Smooth muscle cell (in vitro differentiated cells): Measurements from ENCODE around the gene CNTN1. TPM values are rescaled to one million over a fixed set of nuclear protein-coding genes. Genes with fewer than 3 reads are reported as not detected.

Experiments
- DNase-seq: peaks from one replicate; lab custom pipeline; 2025; ENCODE audit not compliant: unreplicated experiment; lab: John Stamatoyannopoulos, UW
- H2AFZ ChIP-seq: fragments of 200-600 bp; sonication (generic); 2 replicates; pipeline ENCODE4 v1.6.0; 2016; ENCODE audit warnings: antibody characterized with exemption, low read depth, mild to moderate bottlenecking
- H3F3A ChIP-seq: fragments of 200-600 bp; sonication (generic); 2 replicates; pipeline ENCODE4 v1.6.0; 2017; ENCODE audit warnings: antibody characterized with exemption, low read depth
- H3K27ac ChIP-seq: fragments of 200-600 bp; sonication (generic); 2 replicates; pipeline ENCODE4 v1.5.1; 2016; ENCODE audit warnings: low read depth, mild to moderate bottlenecking
- H3K27me3 ChIP-seq: fragments of 200-600 bp; sonication (generic); 2 replicates; pipeline ENCODE4 v1.6.1; 2016; ENCODE audit warnings: low read depth, mild to moderate bottlenecking
- H3K36me3 ChIP-seq: fragments of 200-600 bp; sonication (generic); 2 replicates; pipeline ENCODE4 v1.5.1; 2016; ENCODE audit warnings: low read depth
- H3K4me1 ChIP-seq: fragments of 200-600 bp; sonication (generic); 2 replicates; pipeline ENCODE4 v1.5.1; 2016; ENCODE audit warnings: low read depth
- H3K4me2 ChIP-seq: fragments of 200-600 bp; sonication (generic); 2 replicates; pipeline ENCODE4 v1.6.0; 2016; ENCODE audit warnings: mild to moderate bottlenecking
- H3K4me3 ChIP-seq: fragments of 200-600 bp; sonication (generic); 2 replicates; pipeline ENCODE4 v1.5.1; 2016; ENCODE audit warnings: mild to moderate bottlenecking
- H3K79me2 ChIP-seq: fragments of 200-600 bp; sonication (generic); 2 replicates; pipeline ENCODE4 v1.6.0; 2016; ENCODE audit warnings: low read depth, mild to moderate bottlenecking
- H3K9ac ChIP-seq: fragments of 200-600 bp; sonication (generic); 2 replicates; pipeline ENCODE4 v1.6.0; 2016; ENCODE audit warnings: low read depth
- H3K9me3 ChIP-seq: fragments of 200-600 bp; sonication (generic); replicated peaks from 2 replicates; pipeline ENCODE4 v1.5.1; 2016; ENCODE audit warnings: low read depth
- H4K20me1 ChIP-seq: fragments of 200-600 bp; sonication (generic); 2 replicates; pipeline ENCODE4 v1.6.0; 2016; ENCODE audit warnings: low read depth
- CTCF ChIP-seq: fragments of 200-600 bp; sonication (generic); IDR thresholded peaks from 2 replicates; pipeline ENCODE4 v1.5.1; 2017; ENCODE audit warnings: borderline replicate concordance, mild to moderate bottlenecking, antibody characterized with exemption; ENCODE audit not compliant: insufficient read depth, poor library complexity, severe bottlenecking
- WGBS: methylation state at CpG from one replicate; pipeline ENCODE4 v1.1.7; 2016; ENCODE audit warnings: low lambda C conversion rate; 5-methylcytosine and 5-hydroxymethylcytosine counted together
- polyA plus RNA-seq: library from polyadenylated mRNA; unstranded; fragments of >200 nt; fragmentation: Nextera tagmentation; extraction: Ambion mirVana; gene quantifications from 2 replicates; pipeline ENCODE4 v1.2.1, GENCODE V29; 2016
- total RNA-seq: library from RNA; depleted of rRNA; stranded (reverse); fragments of >200 nt; gene quantifications from 2 replicates; pipeline ENCODE4 v1.2.3, GENCODE V29; 2014

Gene CNTN1
- total and polyA plus RNA-seq, 2 experiments from 2014 or later, result 0.37 to 0.94 TPM

GRCh38 chr12:40898505-40898904 lies 206.3 kb downstream of the CNTN1 start:
- Histone ChIP-seq H4K20me1 (no peaks in the 10 kb centered on the region), H3K27me3 (peaks cover 7% of the 10 kb centered on the region)

DNA sequence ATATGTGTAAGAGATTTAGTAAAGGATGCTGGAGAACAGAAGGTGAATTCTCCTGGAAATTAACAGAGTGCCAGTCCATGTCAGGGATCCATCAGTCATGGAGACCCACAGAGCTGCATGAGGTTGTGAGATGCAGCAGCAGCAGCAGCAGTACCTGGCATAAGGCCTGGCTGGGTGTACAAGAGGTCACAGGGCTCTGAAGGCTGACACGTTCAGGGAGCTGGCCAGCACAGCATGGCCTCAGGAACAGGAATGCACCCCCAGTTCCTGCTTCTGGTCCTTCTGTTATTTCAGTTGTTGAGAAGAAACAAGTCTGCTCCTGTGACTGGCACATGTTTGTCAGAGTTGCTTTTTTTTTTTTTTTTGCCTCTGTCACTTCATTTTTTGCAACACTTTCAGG lies 210.8 kb downstream of the CNTN1 start:
- Histone ChIP-seq H3K4me2 (no peak overlapping the region), H3K27me3 (peaks cover 7% of the 10 kb centered on the region), H3K9me3 (no peaks in the 10 kb centered on the region), H3K36me3 (no peaks in the 10 kb centered on the region), H3K4me1 (no peaks in the 10 kb centered on the region), H4K20me1 (no peaks in the 10 kb centered on the region), H3F3A (no peaks in the 10 kb centered on the region), H3K79me2 (no peaks in the 10 kb centered on the region), H3K4me3 (no peak overlapping the region), H3K27ac (no peak overlapping the region), H3K9ac (no peak overlapping the region), H2AFZ (no peak overlapping the region)
- 50% methylated on average over 1 of the region's 1 CpG for WGBS
- TF ChIP-seq CTCF, result no peak
- DNase-seq, result no peak

More at GRCh38 chr12:40898505-40898904, 206.3 kb downstream of the CNTN1 start:
- Histone ChIP-seq H3K4me3 (no peak overlapping the region), H3K9me3 (no peaks in the 10 kb centered on the region), H3F3A (no peaks in the 10 kb centered on the region), H3K4me2 (no peak overlapping the region), H3K36me3 (no peaks in the 10 kb centered on the region), H2AFZ (no peak overlapping the region), H3K79me2 (no peaks in the 10 kb centered on the region), H3K4me1 (no peaks in the 10 kb centered on the region), H3K9ac (no peak overlapping the region), H3K27ac (no peak overlapping the region)
- no peak for TF ChIP-seq CTCF
- WGBS, result 83% methylated on average over 3 of the region's 3 CpGs
- no peak for DNase-seq

- no peaks in the 10 kb centered on the region for H3K4me1 ChIP-seq
- no peaks in the 10 kb centered on the region for H3K9me3 ChIP-seq
- H3K36me3 ChIP-seq, result no peaks in the 10 kb centered on the region
- DNase-seq, result no peak
- no peak overlapping the region for H3K4me2 ChIP-seq
- H3K27me3 ChIP-seq, result peaks cover 5% of the 10 kb centered on the region
- H2AFZ ChIP-seq, result no peak overlapping the region
- TF ChIP-seq CTCF, result no peak
- H3K79me2 ChIP-seq, result no peaks in the 10 kb centered on the region
- no peaks in the 10 kb centered on the region for H3F3A ChIP-seq
- H4K20me1 ChIP-seq, result no peaks in the 10 kb centered on the region
- WGBS, result 51% methylated on average over 4 of the region's 4 CpGs
- H3K9ac ChIP-seq, result no peak overlapping the region
- H3K27ac ChIP-seq, result peak overlapping the region; percentile 69
- H3K4me3 ChIP-seq, result no peak overlapping the region
These were observed 214.9 kb downstream of the CNTN1 start for GRCh38 chr12:40907115-40907527.

DNA sequence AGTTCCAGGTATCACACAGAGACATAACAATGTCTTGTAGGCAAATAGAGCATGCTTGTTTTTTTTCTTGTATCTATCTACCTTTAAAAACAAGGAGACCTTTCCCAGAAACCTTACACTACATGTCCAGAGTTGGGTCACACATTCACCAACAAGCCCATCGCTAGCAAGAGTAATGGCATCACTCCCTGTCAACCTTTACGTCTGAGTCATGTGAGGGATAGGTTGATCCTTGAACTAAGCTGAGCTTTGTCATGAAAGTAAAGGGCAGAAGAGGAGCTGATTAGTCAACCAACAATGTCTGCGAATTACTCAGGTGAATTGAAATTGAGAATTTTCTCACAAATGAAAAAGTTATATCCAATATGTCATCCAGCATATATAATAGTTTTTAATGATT lies 219.4 kb downstream of the CNTN1 start:
- no peak overlapping the region for H3K9ac ChIP-seq
- no peaks in the 10 kb centered on the region for H3K9me3 ChIP-seq
- H3K4me3 ChIP-seq, result no peak overlapping the region
- DNase-seq, result no peak
- WGBS, result 83% methylated on average over 3 of the region's 3 CpGs
- no peaks in the 10 kb centered on the region for H3K36me3 ChIP-seq
- no peaks in the 10 kb centered on the region for H3K79me2 ChIP-seq
- no peak overlapping the region for H2AFZ ChIP-seq
- no peaks in the 10 kb centered on the region for H3F3A ChIP-seq
- H4K20me1 ChIP-seq, result no peaks in the 10 kb centered on the region
- H3K27me3 ChIP-seq, result no peaks in the 10 kb centered on the region
- no peaks in the 10 kb centered on the region for H3K4me1 ChIP-seq
- no peak for TF ChIP-seq CTCF
- H3K4me2 ChIP-seq, result no peak overlapping the region
- no peak overlapping the region for H3K27ac ChIP-seq
